Endothelial cell of umbilical vein (primary cell): ENCODE measurements around the gene GAS2L2. TPM values are rescaled to one million over a fixed set of nuclear protein-coding genes. Genes with fewer than 3 reads are reported as not detected.

Experiments used
- BruUV-seq: library from RNA; stranded (reverse); fragments of 400-500 nt; replicated peaks from 2 replicates; lab custom pipeline; 2021; lab: Mats Ljungman, UMichigan
- CTCF ChIA-PET: fragments of 300-600, 350-600 bp; sonication (Branson Sonifier 250); formaldehyde crosslinking; loops from one replicate; lab custom pipeline; 2021; ENCODE audit warnings: antibody characterized with exemption, inconsistent platforms; lab: Charles Lee
- POLR2A ChIA-PET: fragments of 300-600, 350-600 bp; sonication (Branson Sonifier 250); formaldehyde crosslinking; loops from one replicate; lab custom pipeline; 2021; ENCODE audit warnings: antibody characterized with exemption, inconsistent platforms; lab: Charles Lee
- DNase-seq: peaks from one replicate; pipeline ENCODE4 v3.0.0-alpha.2; 2011; ENCODE audit warnings: low read depth, low spot score
- FAIRE-seq: peaks from 2 replicates; lab custom pipeline; 2011; peaks lifted over from hg19 to GRCh38; lab: Jason Lieb, UNC
- H2AFZ ChIP-seq: 2 replicates; pipeline ENCODE4 v1.6.0; 2012; ENCODE audit warnings: low read depth, low read length, control low read depth, inconsistent platforms
- H3K27ac ChIP-seq: 2 replicates; pipeline ENCODE4 v1.5.1; 2011; ENCODE audit warnings: low read depth, mild to moderate bottlenecking, control low read depth, low read length, moderate library complexity; ENCODE audit not compliant: insufficient read depth
- H3K27me3 ChIP-seq, 2 experiments: 2 replicates each; pipeline versions ENCODE4 v1.6.0 to v1.6.1; 2011; ENCODE audit warnings: low read length in 2 of 2, mixed read lengths in 1 of 2; ENCODE audit not compliant: control insufficient read depth in 2 of 2, insufficient read depth in 2 of 2
- H3K36me3 ChIP-seq, 2 experiments: 2 replicates in 1 of 2; 3 replicates in 1 of 2; pipeline ENCODE4 v1.5.1; 2011; ENCODE audit warnings: low read length in 2 of 2, mild to moderate bottlenecking in 1 of 2, moderate library complexity in 1 of 2; ENCODE audit not compliant: control insufficient read depth in 2 of 2, insufficient read depth in 2 of 2; ENCODE audit errors: extremely low read depth in 1 of 2
- H3K4me1 ChIP-seq: 3 replicates; pipeline ENCODE4 v1.5.1; 2011; ENCODE audit warnings: mild to moderate bottlenecking, low read length; ENCODE audit not compliant: control insufficient read depth, insufficient read depth; ENCODE audit errors: extremely low read depth
- H3K4me2 ChIP-seq: 2 replicates; pipeline ENCODE4 v1.6.1; 2011; ENCODE audit warnings: low read length, control low read depth, mixed read lengths; ENCODE audit not compliant: insufficient read depth
- H3K4me3 ChIP-seq, 3 experiments: fragments of 200-600 bp in 1 of 3; sonication (generic), shearing (Covaris generic) in 1 of 3; replicated peaks in 1 of 3; 2 replicates each; pipeline ENCODE4 v1.5.1; 2011 to 2016; ENCODE audit warnings: control low read depth in 3 of 3, low read length in 3 of 3, mild to moderate bottlenecking in 2 of 3, inconsistent platforms in 1 of 3, low read depth in 1 of 3, moderate library complexity in 1 of 3; ENCODE audit not compliant: insufficient read depth in 1 of 3
- H3K79me2 ChIP-seq: 2 replicates; pipeline ENCODE4 v1.6.0; 2012; ENCODE audit warnings: low read length, inconsistent platforms; ENCODE audit not compliant: control insufficient read depth, insufficient read depth
- H3K9ac ChIP-seq: replicated peaks from 2 replicates; pipeline ENCODE3; 2011; ENCODE audit warnings: low read length, control low read depth; ENCODE audit not compliant: insufficient read depth; ENCODE audit errors: extremely low read depth
- H3K9me1 ChIP-seq: replicated peaks from 3 replicates; pipeline ENCODE4 v1.6.0; 2011; ENCODE audit warnings: mild to moderate bottlenecking, low read length; ENCODE audit not compliant: control insufficient read depth, insufficient read depth; ENCODE audit errors: extremely low read depth
- H3K9me3 ChIP-seq: replicated peaks from 2 replicates; pipeline ENCODE4 v1.5.1; 2012; ENCODE audit warnings: low read length, inconsistent platforms; ENCODE audit not compliant: control insufficient read depth, insufficient read depth
- H4K20me1 ChIP-seq: replicated peaks from 2 replicates; pipeline ENCODE3; 2011; ENCODE audit warnings: mild to moderate bottlenecking, low read length; ENCODE audit not compliant: control insufficient read depth, insufficient read depth; ENCODE audit errors: extremely low read depth
- EZH2 ChIP-seq: IDR thresholded peaks from 2 replicates; pipeline ENCODE4 v1.6.1; 2012; ENCODE audit warnings: borderline replicate concordance, low read depth, mild to moderate bottlenecking, moderate library complexity, low read length, inconsistent platforms; ENCODE audit not compliant: severe bottlenecking
- FOS ChIP-seq: IDR thresholded peaks from 2 replicates; pipeline ENCODE4 v1.6.1; 2011; ENCODE audit warnings: mild to moderate bottlenecking, low read length, moderate library complexity, borderline replicate concordance; ENCODE audit not compliant: insufficient read depth
- GATA2 ChIP-seq: IDR thresholded peaks from 2 replicates; pipeline ENCODE4 v1.7.0; 2011; ENCODE audit warnings: low read depth, mild to moderate bottlenecking, moderate library complexity, mixed read lengths, low read length; ENCODE audit not compliant: insufficient read length, insufficient read depth
- JUN ChIP-seq: IDR thresholded peaks from 2 replicates; pipeline ENCODE4 v1.6.1; 2011; ENCODE audit warnings: borderline replicate concordance, low read depth; ENCODE audit not compliant: insufficient read length, insufficient read depth
- MYC ChIP-seq: IDR thresholded peaks from one replicate; pipeline ENCODE4 v1.6.1; 2011; ENCODE audit warnings: mild to moderate bottlenecking, low read depth, low read length
- POLR2A ChIP-seq: IDR thresholded peaks from 2 replicates; pipeline ENCODE4 v1.6.1; 2012; ENCODE audit warnings: low read depth, mild to moderate bottlenecking, control low read depth, low read length
- POLR2AphosphoS5 ChIP-seq: IDR thresholded peaks from 2 replicates; pipeline ENCODE4 v1.6.1; 2012; ENCODE audit warnings: low read depth, mild to moderate bottlenecking, control low read depth, low read length, moderate library complexity; ENCODE audit not compliant: insufficient read depth
- dilution Hi-C: fragments of 300-500 bp; cut with MboI; formaldehyde crosslinking; loops from one replicate; pipeline ENCODE4 v1.15.0; 2019; ENCODE audit warnings: low sequenced_read_pairs; ENCODE audit not compliant: extremely low pct_ligation_motif_present
- intact Hi-C: fragments of 100-400 bp; cut with micrococcal nuclease; formaldehyde crosslinking; loops from one replicate; pipeline ENCODE4 v1.10.0; 2022
- polyA plus RNA-seq, 4 experiments: library from polyadenylated mRNA; depleted of rRNA in 3 of 4; stranded (reverse) in 3 of 4; unstranded in 1 of 4; fragments of >200 nt; gene quantifications; 2 replicates each; pipeline versions ENCODE4 v1.2.1 to v1.2.3, GENCODE V29; 2011 to 2012; ENCODE audit warnings: missing spikeins in 1 of 4
- total RNA-seq: library from RNA; stranded (reverse); gene quantifications from 2 replicates; pipeline ENCODE4 v1.2.3, GENCODE V29; 2021
- TF ChIP-seq, protein P1 (sequence below): IDR thresholded peaks from 2 replicates; pipeline ENCODE4 v1.6.1; 2011; ENCODE audit not compliant: insufficient read depth, insufficient read length
- TF ChIP-seq, protein P2 (sequence below), 2 donors: IDR thresholded peaks; 1 replicate in 1 of 2; 2 replicates in 1 of 2; pipeline ENCODE4 v1.5.1; 2011; ENCODE audit warnings: low read length in 2 of 2, mild to moderate bottlenecking in 2 of 2, moderate library complexity in 2 of 2, control low read depth in 1 of 2, inconsistent platforms in 1 of 2, low read depth in 1 of 2; ENCODE audit not compliant: insufficient read depth in 1 of 2; ENCODE audit errors: extremely low read depth in 1 of 2

The GAS2L2 gene
- total and polyA plus RNA-seq, 2 donors (not counting 3 experiments of a cell fraction or from before 2014, with no cell fraction given) = not detected

DNA sequence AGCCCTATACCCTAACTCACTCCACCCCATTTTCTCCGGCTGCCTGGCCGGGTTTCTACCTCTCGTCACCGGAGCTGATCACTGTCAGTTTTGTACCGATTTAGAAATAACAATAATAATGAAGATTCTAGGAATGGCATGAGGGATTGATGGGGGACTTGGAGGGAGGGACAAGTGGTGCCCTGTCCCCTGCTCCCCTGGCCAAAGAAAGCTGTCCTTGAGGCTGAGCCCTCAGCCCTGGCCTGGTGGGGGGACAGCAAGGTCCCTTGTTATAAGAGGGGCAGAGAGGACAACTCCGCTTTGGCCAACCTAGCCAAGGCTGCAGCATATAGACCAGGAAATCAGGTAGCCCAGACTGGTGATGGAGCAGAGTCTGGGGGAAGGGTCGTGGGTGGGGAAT, 10.5 kb downstream of the GAS2L2 start:
- dilution Hi-C loops = loop anchor here (25.0 kb wide), 1 partner anchor 130 kb away; no protein-coding TSS in a partner anchor
- Histone ChIP-seq H3K27me3 (peaks cover 32 to 37% of the 10 kb centered on the region in 2 experiments), H3K9ac (no peak overlapping the region), H3K4me3 (no peak overlapping the region), H3K4me2 (no peak overlapping the region), H2AFZ (no peak overlapping the region), H4K20me1 (no peaks in the 10 kb centered on the region), H3K9me1 (no peaks in the 10 kb centered on the region), H3K36me3 (no peaks in the 10 kb centered on the region), H3K4me1 (no peaks in the 10 kb centered on the region), H3K79me2 (no peaks in the 10 kb centered on the region), H3K27ac (no peak overlapping the region), H3K9me3 (no peaks in the 10 kb centered on the region)
- ChIA-PET CTCF (no interaction called here), POLR2A (no interaction called here)
- DNase-seq (no peak), FAIRE-seq (no peak)
- BruUV-seq = no TSS peak
- intact Hi-C loops = no loop called here
- TF ChIP-seq, protein P1, sequence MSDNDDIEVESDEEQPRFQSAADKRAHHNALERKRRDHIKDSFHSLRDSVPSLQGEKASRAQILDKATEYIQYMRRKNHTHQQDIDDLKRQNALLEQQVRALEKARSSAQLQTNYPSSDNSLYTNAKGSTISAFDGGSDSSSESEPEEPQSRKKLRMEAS = no peak
- TF ChIP-seq EZH2 (no peak), POLR2A (no peak), GATA2 (no peak), JUN (no peak), POLR2AphosphoS5 (no peak), FOS (no peak), MYC (no peak)
- TF ChIP-seq, protein P2, sequence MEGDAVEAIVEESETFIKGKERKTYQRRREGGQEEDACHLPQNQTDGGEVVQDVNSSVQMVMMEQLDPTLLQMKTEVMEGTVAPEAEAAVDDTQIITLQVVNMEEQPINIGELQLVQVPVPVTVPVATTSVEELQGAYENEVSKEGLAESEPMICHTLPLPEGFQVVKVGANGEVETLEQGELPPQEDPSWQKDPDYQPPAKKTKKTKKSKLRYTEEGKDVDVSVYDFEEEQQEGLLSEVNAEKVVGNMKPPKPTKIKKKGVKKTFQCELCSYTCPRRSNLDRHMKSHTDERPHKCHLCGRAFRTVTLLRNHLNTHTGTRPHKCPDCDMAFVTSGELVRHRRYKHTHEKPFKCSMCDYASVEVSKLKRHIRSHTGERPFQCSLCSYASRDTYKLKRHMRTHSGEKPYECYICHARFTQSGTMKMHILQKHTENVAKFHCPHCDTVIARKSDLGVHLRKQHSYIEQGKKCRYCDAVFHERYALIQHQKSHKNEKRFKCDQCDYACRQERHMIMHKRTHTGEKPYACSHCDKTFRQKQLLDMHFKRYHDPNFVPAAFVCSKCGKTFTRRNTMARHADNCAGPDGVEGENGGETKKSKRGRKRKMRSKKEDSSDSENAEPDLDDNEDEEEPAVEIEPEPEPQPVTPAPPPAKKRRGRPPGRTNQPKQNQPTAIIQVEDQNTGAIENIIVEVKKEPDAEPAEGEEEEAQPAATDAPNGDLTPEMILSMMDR (IDR thresholded peaks at IDR 0.05; ENCODE audit: extremely low read depth in 1 of 2, insufficient read depth in 1 of 2, low read depth in 1 of 2, low read length in 2 of 2) = no peak
